Stimulated activated CD4-positive, alpha-beta T cell treated with anti-CD3 and anti-CD28 coated beads, Interleukin-1b, Interleukin-23, amount 100 ng/mL, for 24 hours (primary cell): ENCODE results near the gene PLEKHM1.
"Not testable (repeated sequence)": the region's sequence is repeated elsewhere in the genome, so short reads cannot be mapped to it uniquely, and the experiment has no call there.

Experiments used
- DNase-seq, 4 experiments: peaks; one replicate each; pipeline ENCODE4 v3.0.0-alpha.2; 2020; ENCODE audit warnings: low read depth in 4 of 4, low spot score in 1 of 4

The PLEKHM1 gene

DNA sequence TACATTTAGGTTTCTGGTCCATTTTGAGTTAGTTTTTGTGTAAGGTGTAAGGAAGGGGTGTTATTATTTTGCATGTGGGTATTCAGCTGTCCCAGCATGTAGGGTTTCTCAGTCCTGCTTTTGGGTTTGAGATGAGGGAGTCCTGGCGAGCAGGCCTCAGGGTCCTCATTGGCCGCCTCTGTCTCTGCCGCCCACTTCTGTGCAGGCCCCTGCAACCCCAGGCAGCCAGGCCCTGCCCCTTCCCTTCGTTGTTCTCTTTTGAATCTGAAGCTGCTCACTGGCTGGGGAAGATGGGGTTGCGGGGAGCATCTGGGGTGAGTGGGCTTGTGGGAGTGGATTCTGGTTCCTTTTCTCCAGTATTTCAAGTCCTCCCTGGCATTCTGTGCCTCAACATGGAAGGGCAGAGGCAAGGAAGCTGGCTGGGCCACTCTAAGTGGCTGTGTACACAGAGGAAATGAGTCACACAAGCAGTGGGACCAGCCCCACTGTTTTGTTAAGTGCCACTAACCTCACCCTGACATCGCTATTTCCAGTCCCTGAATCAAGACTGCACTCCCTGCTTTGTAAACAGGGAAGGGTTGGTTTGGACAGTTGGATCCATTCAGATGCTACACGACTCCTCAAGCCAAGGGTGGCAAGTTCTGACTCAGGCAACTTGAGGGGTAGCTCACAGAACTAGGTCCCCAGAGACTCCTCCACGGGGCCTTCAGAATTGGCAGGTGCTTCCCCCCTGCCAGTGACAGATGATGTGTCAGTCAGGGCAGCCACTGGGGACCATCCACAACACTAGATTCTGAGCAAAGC, 28.8 kb downstream of the PLEKHM1 start:
- DNase-seq = peak in 1 of 4 experiments; percentile 8

- not testable (repeated sequence) for DNase-seq
These were observed 30.1 kb downstream of the PLEKHM1 start for GRCh38 chr17:45460422-45460821.

DNA sequence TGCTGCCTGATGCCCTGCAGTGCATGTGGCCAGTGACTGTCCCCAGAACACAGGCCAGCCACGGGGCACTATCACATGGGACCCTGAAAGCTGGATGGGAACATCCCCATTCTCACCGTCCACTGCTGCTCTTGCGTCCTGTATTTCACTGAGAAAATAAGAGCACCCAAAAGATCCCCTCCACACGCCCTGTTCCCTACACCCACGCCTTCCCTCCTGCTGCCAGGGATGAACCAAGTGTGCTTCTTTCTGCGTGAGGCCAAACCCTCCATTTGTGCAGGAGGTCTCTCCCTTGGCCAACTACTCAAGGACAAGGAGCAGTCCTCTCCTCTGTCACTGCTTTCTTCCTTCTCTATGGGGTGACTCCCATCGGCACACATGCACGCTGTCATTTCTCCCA, 36.2 kb downstream of the PLEKHM1 start:
- not testable (repeated sequence) for DNase-seq

- not testable (repeated sequence) for DNase-seq
These were observed 36.8 kb downstream of the PLEKHM1 start for GRCh38 chr17:45453731-45454130.

DNA sequence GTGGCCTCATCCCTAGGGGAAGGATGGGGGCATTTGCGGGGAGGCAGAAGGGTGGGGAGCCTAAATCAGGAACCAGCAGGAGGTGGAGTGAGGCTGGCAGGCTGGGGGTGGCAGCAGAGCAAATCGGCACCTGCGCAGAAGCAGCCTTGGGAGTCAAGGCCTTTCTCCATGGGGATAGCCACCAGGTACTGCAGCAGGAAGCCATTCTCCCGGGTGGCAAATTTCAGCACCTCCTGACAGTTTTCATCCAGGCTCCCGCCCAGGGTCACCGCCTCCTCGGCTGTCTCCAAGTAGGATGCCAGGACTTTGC, 37.3 kb downstream of the PLEKHM1 start:
- not testable (repeated sequence) for DNase-seq

DNA sequence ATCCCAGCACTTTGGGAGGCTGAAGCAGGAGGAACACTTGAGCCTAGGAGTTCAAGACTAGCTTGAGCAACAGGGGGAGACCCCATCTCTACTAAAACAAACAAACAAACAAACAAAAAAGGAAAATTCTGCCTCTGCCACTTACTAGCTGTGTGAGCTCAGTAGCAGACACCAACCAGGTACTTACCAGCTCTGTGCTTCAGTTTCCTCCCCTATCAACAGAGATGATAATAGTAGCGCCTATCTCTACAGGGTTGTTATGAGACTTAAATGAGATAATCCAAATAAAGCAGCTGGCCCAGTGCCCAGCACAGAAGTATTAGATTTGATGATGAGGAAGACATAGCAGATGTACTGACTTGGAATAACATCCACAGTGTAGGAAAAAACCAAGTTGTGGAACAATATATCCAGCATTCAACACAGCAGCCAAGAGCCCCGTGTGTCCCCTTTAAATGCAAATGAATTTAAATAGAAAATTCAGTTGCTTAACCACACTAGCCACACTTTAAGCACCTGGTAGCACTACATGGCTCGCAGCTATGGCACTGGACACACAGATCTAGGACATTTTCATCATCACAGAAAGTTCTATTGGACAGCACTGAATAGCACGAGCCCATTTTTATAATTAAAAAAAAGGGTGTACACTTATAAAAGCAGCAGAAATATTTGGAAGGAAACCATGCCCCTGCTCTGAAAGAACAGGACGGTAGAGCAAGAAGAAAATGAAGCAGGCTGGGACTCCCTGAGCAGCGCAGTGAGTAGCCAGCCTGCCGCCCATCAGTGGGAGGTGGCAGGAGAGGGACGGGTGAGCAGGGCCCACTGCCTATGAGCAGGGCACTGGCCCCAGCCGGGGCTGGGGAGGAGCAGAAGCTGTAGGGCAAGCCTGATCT, 37.9 kb downstream of the PLEKHM1 start:
- DNase-seq = not testable (repeated sequence)

GRCh38 chr17:45451660-45452059, 38.9 kb downstream of the PLEKHM1 start:
- DNase-seq = not testable (repeated sequence)

GRCh38 chr17:45451131-45451530, 39.4 kb downstream of the PLEKHM1 start:
- DNase-seq = no peak

- not testable (repeated sequence) for DNase-seq
These were observed 40.7 kb downstream of the PLEKHM1 start for GRCh38 chr17:45449708-45450329.

DNA sequence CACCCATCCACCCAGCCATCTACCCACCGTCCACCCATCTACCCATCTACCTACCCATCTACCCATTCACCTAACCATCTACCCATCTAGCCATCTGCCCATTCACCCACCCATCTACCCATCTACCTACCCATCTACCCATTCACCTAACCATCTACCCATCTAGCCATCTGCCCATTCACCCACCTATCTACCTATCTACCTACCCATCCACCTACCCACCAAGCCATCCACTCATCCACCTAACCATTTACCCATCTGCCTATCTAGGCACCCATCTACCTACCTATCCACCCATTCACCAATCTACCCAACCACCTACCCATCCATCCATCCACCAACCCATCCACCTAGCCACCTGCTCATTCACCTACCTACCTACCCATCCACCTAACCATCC, 41.3 kb downstream of the PLEKHM1 start:
- not testable (repeated sequence) for DNase-seq

GRCh38 chr17:45448483-45448882, 42.0 kb downstream of the PLEKHM1 start:
- not testable (repeated sequence) for DNase-seq

GRCh38 chr17:45448066-45448465, 42.5 kb downstream of the PLEKHM1 start:
- not testable (repeated sequence) for DNase-seq

DNA sequence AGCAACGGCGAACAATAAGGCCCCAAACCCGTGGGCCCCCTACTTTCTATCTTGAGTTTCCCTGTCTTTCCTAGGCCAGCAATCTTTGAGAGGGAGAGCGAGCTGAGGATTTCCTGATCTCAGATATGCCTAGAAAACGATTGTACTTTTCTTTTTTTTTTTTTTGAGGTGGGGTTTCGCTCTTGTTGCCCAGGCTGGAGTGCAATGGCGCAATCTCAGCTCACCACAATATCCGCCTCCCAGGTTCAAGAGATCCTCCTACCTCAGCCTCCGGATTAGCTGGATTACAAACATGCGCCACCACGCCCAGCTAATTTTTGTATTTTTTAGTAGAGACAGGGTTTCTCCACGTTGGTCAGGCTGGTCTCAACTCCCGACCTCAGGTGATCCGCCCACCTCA, 42.9 kb downstream of the PLEKHM1 start:
- DNase-seq = not testable (repeated sequence)

- not testable (repeated sequence) for DNase-seq
These were observed 43.5 kb downstream of the PLEKHM1 start for GRCh38 chr17:45446872-45447625.

DNA sequence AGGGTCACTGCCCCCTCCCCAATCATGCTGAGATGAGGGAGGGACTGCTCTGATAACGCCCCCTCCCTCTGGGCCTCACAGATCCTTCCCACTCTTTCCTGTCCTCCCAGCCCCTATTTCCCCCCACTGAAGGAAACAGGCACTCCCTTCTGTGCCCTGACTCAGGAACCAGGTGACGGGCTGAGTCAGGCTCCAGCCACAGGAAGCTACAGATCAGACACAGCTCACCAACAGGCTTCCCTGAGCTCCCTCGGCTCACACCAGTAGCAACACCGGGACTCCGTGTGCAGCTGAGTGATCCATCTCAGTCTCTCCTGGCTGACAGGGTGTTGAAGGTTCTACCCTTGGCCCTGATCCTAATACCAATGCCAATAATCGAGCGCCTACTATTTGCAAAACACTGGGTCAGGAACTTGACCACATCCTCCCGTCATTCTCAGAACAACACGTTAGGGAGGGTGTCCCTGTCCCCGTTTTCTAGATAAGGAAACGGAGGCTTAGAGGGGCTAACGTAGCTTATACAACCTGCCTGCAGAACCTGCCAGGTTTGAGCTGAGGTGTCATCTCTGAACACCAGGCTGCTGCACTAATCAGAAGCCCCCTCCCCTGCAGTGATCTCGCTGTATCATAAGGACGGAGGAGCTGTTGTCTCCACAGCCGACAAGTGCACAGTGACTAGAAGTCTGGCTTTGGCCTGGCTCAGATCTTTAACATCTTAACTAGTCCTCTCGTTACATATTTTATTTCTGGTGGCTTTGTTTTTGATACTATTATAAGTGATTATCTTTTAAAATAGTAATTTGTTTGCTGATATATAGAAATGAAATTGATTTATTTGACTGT, 44.4 kb downstream of the PLEKHM1 start:
- not testable (repeated sequence) for DNase-seq

- DNase-seq = not testable (repeated sequence)
These were observed 45.4 kb downstream of the PLEKHM1 start for GRCh38 chr17:45444856-45445820.

DNA sequence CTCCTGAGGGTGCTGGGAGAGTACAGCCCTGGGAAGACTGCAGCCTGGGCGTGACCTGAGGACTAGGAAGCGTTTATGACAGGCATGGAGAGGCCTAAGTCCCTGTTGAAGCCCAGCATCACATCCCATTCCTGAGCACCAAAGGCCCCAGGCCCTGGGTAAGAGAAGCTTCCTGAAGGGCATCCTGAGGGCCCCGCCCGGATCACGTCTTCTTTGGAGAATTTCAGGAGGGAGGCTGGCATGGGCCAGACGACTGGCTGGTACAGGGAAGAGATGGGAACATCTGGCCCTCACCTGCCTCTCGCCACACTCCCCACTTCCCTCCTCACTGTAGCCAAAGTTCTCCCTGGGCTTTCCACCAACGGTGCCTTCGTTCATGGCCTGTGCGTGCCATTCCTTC, 46.2 kb downstream of the PLEKHM1 start:
- DNase-seq = not testable (repeated sequence)

DNA sequence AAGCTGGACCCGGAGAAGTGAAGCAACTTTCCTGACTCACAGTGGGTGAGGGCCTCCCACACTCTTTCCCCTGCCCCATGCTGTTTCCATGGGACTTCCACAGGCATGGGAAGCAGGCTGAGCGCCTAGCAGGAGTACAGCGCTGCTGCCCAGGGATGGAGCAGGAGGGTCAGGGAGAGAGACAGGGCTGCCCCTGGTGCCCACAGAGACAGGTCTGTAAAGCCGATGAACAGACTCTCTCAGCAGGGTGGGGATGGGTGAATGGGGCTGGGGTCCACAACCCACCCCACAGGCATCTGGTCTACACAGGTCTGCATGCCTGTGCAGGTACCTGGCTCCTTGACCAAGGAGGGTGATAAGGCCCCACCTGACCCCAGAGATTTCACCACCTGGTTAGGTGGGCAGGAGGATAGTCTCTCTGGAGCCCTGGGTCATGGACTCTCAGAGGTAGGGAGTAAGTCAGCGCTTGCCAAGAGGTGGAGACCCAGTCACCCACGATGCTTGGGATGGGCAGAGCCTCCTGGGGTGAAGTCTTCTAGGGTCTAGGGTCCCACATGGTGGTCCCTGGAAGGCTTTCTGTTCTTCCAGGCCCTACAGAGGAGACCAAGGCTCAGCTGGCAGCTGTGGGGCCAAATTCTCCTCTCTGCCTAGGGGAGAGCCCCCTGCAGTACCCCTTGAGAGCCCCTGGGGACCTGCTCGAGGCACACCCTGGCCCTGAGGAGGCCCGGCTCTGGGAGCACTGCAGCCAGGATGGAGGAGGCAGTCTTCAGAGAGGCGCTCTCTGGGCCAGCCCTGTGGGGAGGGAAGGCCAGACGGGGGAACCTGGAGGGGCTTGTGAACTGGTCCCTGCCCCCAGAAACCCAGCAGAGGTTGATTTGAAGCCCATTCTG, 46.9 kb downstream of the PLEKHM1 start:
- not testable (repeated sequence) for DNase-seq
